LNCAP (cell line): ENCODE measurements around the gene CNKSR3.

Experiments used
- TF ChIP-seq, protein P1 (sequence below): fragments of 450-650 bp; IDR thresholded peaks from 2 replicates; pipeline ENCODE4 v1.5.1; 2017; ENCODE audit warnings: mild to moderate bottlenecking

CNKSR3 gene

GRCh38 chr6:154367336-154367735 is 143.1 kb downstream of the CNKSR3 start:
- TF ChIP-seq, protein P1, sequence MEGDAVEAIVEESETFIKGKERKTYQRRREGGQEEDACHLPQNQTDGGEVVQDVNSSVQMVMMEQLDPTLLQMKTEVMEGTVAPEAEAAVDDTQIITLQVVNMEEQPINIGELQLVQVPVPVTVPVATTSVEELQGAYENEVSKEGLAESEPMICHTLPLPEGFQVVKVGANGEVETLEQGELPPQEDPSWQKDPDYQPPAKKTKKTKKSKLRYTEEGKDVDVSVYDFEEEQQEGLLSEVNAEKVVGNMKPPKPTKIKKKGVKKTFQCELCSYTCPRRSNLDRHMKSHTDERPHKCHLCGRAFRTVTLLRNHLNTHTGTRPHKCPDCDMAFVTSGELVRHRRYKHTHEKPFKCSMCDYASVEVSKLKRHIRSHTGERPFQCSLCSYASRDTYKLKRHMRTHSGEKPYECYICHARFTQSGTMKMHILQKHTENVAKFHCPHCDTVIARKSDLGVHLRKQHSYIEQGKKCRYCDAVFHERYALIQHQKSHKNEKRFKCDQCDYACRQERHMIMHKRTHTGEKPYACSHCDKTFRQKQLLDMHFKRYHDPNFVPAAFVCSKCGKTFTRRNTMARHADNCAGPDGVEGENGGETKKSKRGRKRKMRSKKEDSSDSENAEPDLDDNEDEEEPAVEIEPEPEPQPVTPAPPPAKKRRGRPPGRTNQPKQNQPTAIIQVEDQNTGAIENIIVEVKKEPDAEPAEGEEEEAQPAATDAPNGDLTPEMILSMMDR: no peak

GRCh38 chr6:154363821-154364220 is 146.7 kb downstream of the CNKSR3 start:
- TF ChIP-seq, protein P1: no peak

GRCh38 chr6:154361476-154361875 is 149.0 kb downstream of the CNKSR3 start:
- TF ChIP-seq, protein P1: no peak

DNA sequence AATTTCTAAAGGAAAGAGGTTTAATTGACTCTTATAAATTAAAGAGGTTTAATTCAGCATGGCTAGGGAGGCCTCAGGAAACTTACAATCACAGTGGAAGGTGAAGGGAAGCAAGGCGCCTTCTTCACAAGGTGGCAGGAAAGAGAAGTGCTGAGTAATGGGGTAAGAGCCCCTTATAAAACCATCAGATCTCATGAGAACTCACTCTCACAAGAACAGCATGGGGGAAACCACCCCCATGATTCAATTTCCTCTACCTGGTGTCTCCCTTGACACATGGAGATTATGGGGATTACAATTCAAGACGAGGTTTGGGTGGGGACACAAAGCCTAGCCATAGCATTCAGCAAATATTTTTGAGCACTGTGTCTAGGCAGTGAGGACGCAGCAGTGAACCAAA is 150.0 kb downstream of the CNKSR3 start:
- TF ChIP-seq, protein P1: no peak

GRCh38 chr6:154359679-154360078 is 150.8 kb downstream of the CNKSR3 start:
- TF ChIP-seq, protein P1: no peak

DNA sequence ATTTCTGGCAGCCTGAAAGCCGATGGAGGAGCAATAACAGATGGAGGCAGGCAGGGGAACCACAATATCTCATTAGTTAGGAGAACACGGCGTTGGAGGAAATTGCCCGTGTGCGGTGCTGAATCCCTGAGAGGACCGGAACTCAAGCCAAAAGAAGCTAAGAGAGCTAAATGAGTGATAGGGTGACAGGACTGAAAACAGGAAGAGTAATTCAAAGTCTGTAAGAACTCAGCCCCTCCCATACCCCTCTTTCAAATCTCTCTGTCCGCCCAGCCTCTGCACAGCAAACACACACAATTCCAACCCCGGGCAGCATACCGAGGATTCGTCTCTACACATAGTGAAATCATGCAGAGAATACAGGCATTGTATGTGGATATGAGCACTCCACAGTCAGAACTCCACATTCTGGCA is 151.3 kb downstream of the CNKSR3 start:
- TF ChIP-seq, protein P1: no peak

DNA sequence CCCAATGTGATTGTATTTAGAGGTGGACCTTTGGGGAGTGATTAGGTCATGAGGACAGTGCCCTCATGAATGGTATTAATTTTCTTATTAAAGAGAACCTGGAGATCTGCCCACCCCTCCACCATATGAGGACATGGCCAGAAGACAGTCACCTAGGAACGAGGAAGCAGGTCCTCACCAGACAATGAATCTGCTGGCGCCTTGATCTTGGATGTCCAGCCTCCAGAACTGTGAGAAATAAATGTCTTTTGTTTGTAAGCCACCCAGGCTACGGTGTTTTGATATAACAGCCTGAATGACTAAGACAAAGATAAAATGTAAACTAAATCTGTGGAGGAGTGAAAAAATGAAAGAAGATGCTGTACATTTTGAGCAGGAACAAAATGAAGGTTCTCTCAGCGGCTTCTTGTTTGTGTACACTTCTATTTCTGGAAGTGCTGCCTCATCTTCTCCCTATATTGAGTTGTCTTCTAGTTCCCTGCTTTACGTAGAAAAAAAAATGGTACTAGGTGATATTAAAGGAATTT is 152.4 kb downstream of the CNKSR3 start:
- TF ChIP-seq, protein P1: no peak

- TF ChIP-seq, protein P1: no peak
Observed at GRCh38 chr6:154356690-154357089, 153.8 kb downstream of the CNKSR3 start, which contains the start of gene IPCEF1. Gene IPCEF1 (minus strand): TSS chr6:154356803. CDS start chr6:154265947, 90,856 bp downstream.
